ENCODE results near the gene KLF11. TPM values are rescaled to one million over a fixed set of nuclear protein-coding genes. Genes with fewer than 3 reads are reported as not detected.

KLF11 gene
- polyA plus RNA-seq, 2 of the 4 experiments (the other 2 are of a cell fraction): 2.8 to 8.2 TPM

GRCh38 chr2:10027660-10028330 is 15.6 kb upstream of the KLF11 start:
- Histone ChIP-seq H3K4me1 (no peaks in the 10 kb centered on the region), H3K9me3 (no peaks in the 10 kb centered on the region), H3K4me2 (no peak overlapping the region), H3K27ac (no peak overlapping the region), H3K4me3 (no peak overlapping the region)
- no peak for FAIRE-seq
- CTCF ChIA-PET: interaction anchor here (1.0 to 14.9 kb wide), 7 partner anchors 10 to 227 kb away, joined by 3 to 117 read pairs (median 14); no protein-coding TSS in a partner anchor
- DNase-seq (ENCODE audit: low read depth in 1 of 2, low spot score in 1 of 2): no peak
- ATAC-seq: no peak
- no peak for TF ChIP-seq ZSCAN20 (CRISPR knock-in tag; IDR thresholded peaks at IDR 0.05)
- no peak for TF ChIP-seq CEBPB (IDR thresholded peaks at IDR 0.05)
- TF ChIP-seq CHD4 (IDR thresholded peaks at IDR 0.05; ENCODE audit: borderline replicate concordance): no peak
- TF ChIP-seq RARB (CRISPR knock-in tag; IDR thresholded peaks at IDR 0.05): no peak
- TF ChIP-seq NFE2L2 (conservative IDR thresholded peaks at IDR 0.05; ENCODE audit: low read length): no peak
- POLR2A ChIA-PET: no interaction called here
- 81% methylated on average over 16 of the region's 16 CpGs for WGBS (ENCODE audit: missing lambda C conversion rate)

GRCh38 chr2:10028407-10028987 is 14.9 kb upstream of the KLF11 start:
- no peaks in the 10 kb centered on the region for H3K9me3 ChIP-seq
- H3K4me2 ChIP-seq: no peak overlapping the region
- no peak overlapping the region for H3K4me3 ChIP-seq
- WGBS (ENCODE audit: missing lambda C conversion rate): 84% methylated on average over 16 of the region's 16 CpGs
- peak in 1 of 2 experiments; percentile 14; a peak in 2 of 6 replicates for ATAC-seq
- TF ChIP-seq, protein P1, sequence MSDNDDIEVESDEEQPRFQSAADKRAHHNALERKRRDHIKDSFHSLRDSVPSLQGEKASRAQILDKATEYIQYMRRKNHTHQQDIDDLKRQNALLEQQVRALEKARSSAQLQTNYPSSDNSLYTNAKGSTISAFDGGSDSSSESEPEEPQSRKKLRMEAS (IDR thresholded peaks at IDR 0.05): no peak
- TF ChIP-seq PBX3 (IDR thresholded peaks at IDR 0.05) (no peak), FOSB (CRISPR knock-in tag; IDR thresholded peaks at IDR 0.05) (no peak), ZSCAN20 (CRISPR knock-in tag; IDR thresholded peaks at IDR 0.05) (no peak), CEBPB (IDR thresholded peaks at IDR 0.05) (no peak), ZFP36 (IDR thresholded peaks at IDR 0.05; ENCODE audit: borderline replicate concordance, partially characterized antibody) (no peak), EHF (CRISPR knock-in tag; IDR thresholded peaks at IDR 0.05) (no peak), SMC3 (IDR thresholded peaks at IDR 0.05) (no peak), ZC3H11A (IDR thresholded peaks at IDR 0.05) (no peak), MAZ (IDR thresholded peaks at IDR 0.05; ENCODE audit: borderline replicate concordance, low read depth, low read length) (no peak), ATOH8 (CRISPR knock-in tag; IDR thresholded peaks at IDR 0.05; ENCODE audit: low read depth) (no peak), ELK1 (IDR thresholded peaks at IDR 0.05; ENCODE audit: low read depth, low read length) (no peak), FOXS1 (CRISPR knock-in tag; IDR thresholded peaks at IDR 0.05) (no peak), EP300 (IDR thresholded peaks at IDR 0.05) (no peak), FOSL2 (IDR thresholded peaks at IDR 0.05) (no peak), FOSL2 (CRISPR knock-in tag; IDR thresholded peaks at IDR 0.05) (no peak)
- TF ChIP-seq, protein P2, sequence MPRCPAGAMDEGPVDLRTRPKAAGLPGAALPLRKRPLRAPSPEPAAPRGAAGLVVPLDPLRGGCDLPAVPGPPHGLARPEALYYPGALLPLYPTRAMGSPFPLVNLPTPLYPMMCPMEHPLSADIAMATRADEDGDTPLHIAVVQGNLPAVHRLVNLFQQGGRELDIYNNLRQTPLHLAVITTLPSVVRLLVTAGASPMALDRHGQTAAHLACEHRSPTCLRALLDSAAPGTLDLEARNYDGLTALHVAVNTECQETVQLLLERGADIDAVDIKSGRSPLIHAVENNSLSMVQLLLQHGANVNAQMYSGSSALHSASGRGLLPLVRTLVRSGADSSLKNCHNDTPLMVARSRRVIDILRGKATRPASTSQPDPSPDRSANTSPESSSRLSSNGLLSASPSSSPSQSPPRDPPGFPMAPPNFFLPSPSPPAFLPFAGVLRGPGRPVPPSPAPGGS (IDR thresholded peaks at IDR 0.05): no peak
- no peak overlapping the region for H3K27ac ChIP-seq
- CTCF ChIA-PET: interaction anchor here (1.0 to 14.9 kb wide), 9 partner anchors 8 to 258 kb away, joined by 3 to 117 read pairs (median 5); no protein-coding TSS in a partner anchor
- FAIRE-seq: no peak
- H3K4me1 ChIP-seq: no peaks in the 10 kb centered on the region
- POLR2A ChIA-PET: no interaction called here
- DNase-seq (ENCODE audit: low read depth in 1 of 2, low spot score in 1 of 2): no peak
